Fibroblast of villous mesenchyme (primary cell): ENCODE measurements around the gene LRRC25. TPM values are rescaled to one million over a fixed set of nuclear protein-coding genes. Genes with fewer than 3 reads are reported as not detected.

Source experiments
- DNase-seq: peaks from one replicate; pipeline ENCODE4 v3.0.0-alpha.2; 2010; ENCODE audit warnings: low read depth
- H3K4me3 ChIP-seq: 2 replicates; pipeline ENCODE4 v1.5.1; 2011; ENCODE audit warnings: low read depth, mild to moderate bottlenecking, low read length
- total RNA-seq: library from RNA; depleted of rRNA; stranded (reverse); fragments of >200 nt; gene quantifications from 2 replicates; pipeline ENCODE4 v1.2.3, GENCODE V29; 2012
- TF ChIP-seq, protein P1 (sequence below): IDR thresholded peaks from 2 replicates; pipeline ENCODE4 v1.5.1; 2012; ENCODE audit warnings: low read depth, mild to moderate bottlenecking, low read length; ENCODE audit not compliant: insufficient read depth

LRRC25 gene
- total RNA-seq, 1 donor: under 0.01 TPM

GRCh38 chr19:18439025-18439909 lies 41.8 kb upstream of the LRRC25 start:
- H3K4me3 ChIP-seq: no peak overlapping the region
- peak; percentile 87 for DNase-seq
- TF ChIP-seq, protein P1, sequence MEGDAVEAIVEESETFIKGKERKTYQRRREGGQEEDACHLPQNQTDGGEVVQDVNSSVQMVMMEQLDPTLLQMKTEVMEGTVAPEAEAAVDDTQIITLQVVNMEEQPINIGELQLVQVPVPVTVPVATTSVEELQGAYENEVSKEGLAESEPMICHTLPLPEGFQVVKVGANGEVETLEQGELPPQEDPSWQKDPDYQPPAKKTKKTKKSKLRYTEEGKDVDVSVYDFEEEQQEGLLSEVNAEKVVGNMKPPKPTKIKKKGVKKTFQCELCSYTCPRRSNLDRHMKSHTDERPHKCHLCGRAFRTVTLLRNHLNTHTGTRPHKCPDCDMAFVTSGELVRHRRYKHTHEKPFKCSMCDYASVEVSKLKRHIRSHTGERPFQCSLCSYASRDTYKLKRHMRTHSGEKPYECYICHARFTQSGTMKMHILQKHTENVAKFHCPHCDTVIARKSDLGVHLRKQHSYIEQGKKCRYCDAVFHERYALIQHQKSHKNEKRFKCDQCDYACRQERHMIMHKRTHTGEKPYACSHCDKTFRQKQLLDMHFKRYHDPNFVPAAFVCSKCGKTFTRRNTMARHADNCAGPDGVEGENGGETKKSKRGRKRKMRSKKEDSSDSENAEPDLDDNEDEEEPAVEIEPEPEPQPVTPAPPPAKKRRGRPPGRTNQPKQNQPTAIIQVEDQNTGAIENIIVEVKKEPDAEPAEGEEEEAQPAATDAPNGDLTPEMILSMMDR: peak; percentile 24

DNA sequence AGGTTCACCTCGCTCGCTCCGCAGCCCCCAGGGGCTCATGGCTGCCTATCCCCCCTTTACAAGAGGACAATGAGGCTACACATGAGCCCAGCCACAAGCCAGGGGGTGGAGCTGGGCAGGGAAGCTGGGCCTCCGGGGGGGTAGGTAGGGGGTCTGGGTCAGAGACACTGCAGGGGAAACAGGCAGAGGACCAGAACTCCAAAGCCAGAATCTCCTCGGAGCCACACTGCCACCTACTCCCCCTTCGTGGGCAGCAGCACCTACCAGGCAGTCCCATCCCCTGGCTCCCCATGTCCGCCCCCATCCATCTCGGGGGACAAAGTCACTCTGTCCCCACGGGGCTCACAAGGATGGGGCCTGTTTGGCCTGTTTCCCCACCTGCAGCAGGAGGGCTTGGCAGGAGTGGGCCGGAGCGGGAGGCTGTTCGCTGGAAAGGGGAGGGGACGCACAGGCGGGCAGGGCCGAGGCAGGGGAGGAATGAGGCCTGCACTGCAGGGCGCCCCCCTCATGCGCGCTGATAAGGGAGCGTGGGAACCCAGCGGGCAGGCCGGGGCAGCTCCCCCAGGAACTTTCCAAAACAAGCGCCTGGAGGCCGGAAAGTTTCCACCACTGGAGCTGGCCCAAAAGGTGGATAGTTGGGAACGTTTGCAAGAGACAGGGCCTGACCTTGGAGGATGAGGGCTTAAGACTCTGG lies 41.1 kb upstream of the LRRC25 start:
- TF ChIP-seq, protein P1: no peak
- peak; percentile 94 for DNase-seq
- peak overlapping the region; percentile 81 for H3K4me3 ChIP-seq

DNA sequence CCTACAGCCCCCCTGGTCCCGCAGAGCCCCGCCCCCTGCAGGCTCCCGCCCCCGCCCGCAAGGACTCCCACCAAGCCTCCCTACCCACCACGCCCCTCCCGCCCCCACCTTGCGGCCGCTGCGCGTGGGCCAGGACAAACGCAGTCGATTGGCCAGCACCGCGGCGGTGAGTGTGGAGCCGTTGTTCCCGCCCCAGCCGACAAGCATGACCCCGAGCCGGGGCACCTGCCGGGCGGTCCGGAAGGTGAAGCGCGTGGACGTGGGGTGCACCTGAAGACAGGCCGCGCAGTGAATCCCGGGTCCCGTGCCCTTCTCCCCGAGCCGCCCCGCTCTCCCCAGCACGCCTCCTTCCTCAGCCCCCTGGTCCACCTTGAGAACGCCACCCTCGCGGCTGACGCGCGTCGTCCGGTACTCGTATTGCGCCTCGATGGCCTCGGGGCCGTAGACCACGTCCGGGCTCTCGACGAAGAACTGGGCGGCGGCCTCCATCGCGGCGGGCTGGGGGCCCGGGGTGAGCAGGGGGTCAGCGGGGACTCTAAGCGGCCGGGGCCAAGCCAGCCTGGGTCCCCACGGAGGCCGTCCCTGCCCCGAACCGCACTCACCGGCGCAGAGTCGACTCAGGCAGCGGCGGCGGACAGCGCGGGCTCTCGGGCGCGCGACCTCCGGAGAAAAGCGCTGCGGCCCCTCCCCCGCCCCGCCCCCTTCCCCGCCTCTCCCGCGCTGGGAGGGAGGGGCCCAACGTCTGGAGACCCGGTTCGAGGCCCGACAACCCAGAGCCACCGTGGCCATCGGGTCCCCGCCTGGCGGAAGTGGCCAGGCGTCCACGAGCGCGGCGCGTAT lies 40.3 kb upstream of the LRRC25 start, which contains the start of gene ISYNA1:
Gene ISYNA1 (minus strand): TSS at position 643 of the 840 bp plus-strand sequence. CDS start 154 bp downstream, at position 489.
- H3K4me3 ChIP-seq: peak within 1 kb of the TSS; percentile 81
- DNase-seq: peak; percentile 52
- TF ChIP-seq, protein P1: no peak

GRCh38 chr19:18436671-18437490 lies 39.5 kb upstream of the LRRC25 start:
- peak overlapping the region; percentile 81 for H3K4me3 ChIP-seq
- TF ChIP-seq, protein P1: no peak
- peak; percentile 95 for DNase-seq

GRCh38 chr19:18435842-18436670 lies 38.6 kb upstream of the LRRC25 start:
- TF ChIP-seq, protein P1: no peak
- H3K4me3 ChIP-seq: peak overlapping the region; percentile 81
- no peak for DNase-seq
